GM12878 (cell line): ENCODE measurements around the gene SERINC1. TPM values are rescaled to one million over a fixed set of nuclear protein-coding genes. Genes with fewer than 3 reads are reported as not detected.
A peak's percentile ranks its signal among the peaks of the same experiment; 100 is the strongest.
"Not testable (repeated sequence)": the region's sequence is repeated elsewhere in the genome, so short reads cannot be mapped to it uniquely, and the experiment has no call there.

Experiments used
- ATAC-seq: fragments of 200-7000 bp; cut with Tn5 transposase; 3 replicates; pipeline ENCODE4 v1.9.1; 2020; ENCODE audit warnings: mild to moderate bottlenecking, moderate library complexity
- BruUV-seq: library from RNA; stranded (reverse); fragments of 400-500 nt; replicated peaks from 2 replicates; lab custom pipeline; 2021; lab: Mats Ljungman, UMichigan
- CTCF ChIA-PET: fragments of 300-600 bp; sonication (Branson Sonifier 250); formaldehyde crosslinking; extraction: SDS; loops from one replicate; lab custom pipeline; 2021; ENCODE audit warnings: inconsistent platforms; lab: Yijun Ruan, JAX
- POLR2A ChIA-PET: fragments of 350-600 bp; formaldehyde crosslinking; extraction: SDS; loops from one replicate; lab custom pipeline; 2021; ENCODE audit warnings: inconsistent platforms; lab: Charles Lee
- RAD21 ChIA-PET: fragments of 300-600 bp; sonication (Branson Sonifier 250); formaldehyde crosslinking; loops from one replicate; lab custom pipeline; 2023; ENCODE audit warnings: antibody characterized with exemption; ENCODE audit not compliant: unreplicated experiment; lab: Charles Lee
- SMC1A ChIA-PET: fragments of 300-600 bp; sonication (Branson Sonifier 250); formaldehyde crosslinking; loops from one replicate; lab custom pipeline; 2023; ENCODE audit not compliant: unreplicated experiment, uncharacterized antibody; lab: Charles Lee
- DNase-seq: peaks from one replicate; pipeline ENCODE4 v3.0.0-alpha.2; 2011; ENCODE audit warnings: low read depth, low spot score
- FAIRE-seq: peaks from 3 replicates; lab custom pipeline; 2011; peaks lifted over from hg19 to GRCh38; lab: Jason Lieb, UNC
- H2AFZ ChIP-seq: 2 replicates; pipeline ENCODE4 v1.6.0; 2011; ENCODE audit warnings: low read depth, low read length, control low read depth; ENCODE audit not compliant: control insufficient read depth
- H3K27ac ChIP-seq: 2 replicates; pipeline ENCODE4 v1.5.1; 2011; ENCODE audit warnings: control low read depth; ENCODE audit not compliant: control insufficient read depth, insufficient read depth
- H3K27me3 ChIP-seq, 2 experiments: replicated peaks in 1 of 2; 2 replicates each; pipeline versions ENCODE4 v1.6.0 to v1.6.1; 2011; ENCODE audit warnings: low read length in 1 of 2; ENCODE audit not compliant: control insufficient read depth in 2 of 2, insufficient read depth in 2 of 2
- H3K36me3 ChIP-seq, 2 experiments: 2 replicates each; pipeline ENCODE4 v1.5.1; 2011; ENCODE audit warnings: low read length in 1 of 2; ENCODE audit not compliant: control insufficient read depth in 2 of 2, insufficient read depth in 2 of 2
- H3K4me1 ChIP-seq: 2 replicates; pipeline ENCODE4 v1.6.1; 2011; ENCODE audit warnings: mild to moderate bottlenecking, low read length, moderate library complexity, mixed read lengths; ENCODE audit not compliant: control insufficient read depth, insufficient read depth
- H3K4me2 ChIP-seq: 2 replicates; pipeline ENCODE4 v1.6.0; 2011; ENCODE audit warnings: control low read depth; ENCODE audit not compliant: control insufficient read depth, insufficient read depth
- H3K4me3 ChIP-seq: fragments of 200-600 bp; sonication (generic); 2 replicates; pipeline ENCODE4 v1.5.1; 2016
- H3K79me2 ChIP-seq: 2 replicates; pipeline ENCODE4 v1.6.0; 2011; ENCODE audit warnings: low read length; ENCODE audit not compliant: control insufficient read depth, insufficient read depth
- H3K9ac ChIP-seq: 2 replicates; pipeline ENCODE4 v1.8.0; 2011; ENCODE audit warnings: low read length, control low read depth, mixed read lengths; ENCODE audit not compliant: control insufficient read depth, insufficient read depth
- H3K9me3 ChIP-seq: replicated peaks from 3 replicates; pipeline ENCODE4 v1.5.1; 2011; ENCODE audit warnings: mild to moderate bottlenecking, low read length; ENCODE audit not compliant: control insufficient read depth, insufficient read depth
- H4K20me1 ChIP-seq: 2 replicates; pipeline ENCODE4 v1.6.0; 2011; ENCODE audit not compliant: control insufficient read depth, insufficient read depth
- E2F8 ChIP-seq: fragments of 450-650 bp; IDR thresholded peaks from 2 replicates; pipeline ENCODE4 v1.6.1; 2018; ENCODE audit warnings: mild to moderate bottlenecking, low read depth, moderate library complexity; ENCODE audit not compliant: partially characterized antibody
- RB1 ChIP-seq: fragments of 450-650 bp; formaldehyde crosslinking; IDR thresholded peaks from 2 replicates; pipeline ENCODE4 v1.6.1; 2017; ENCODE audit warnings: mild to moderate bottlenecking, borderline replicate concordance
- SREBF2 ChIP-seq: IDR thresholded peaks from 2 replicates; pipeline ENCODE4 v1.6.1; 2012; ENCODE audit warnings: mild to moderate bottlenecking, low read length
- ZBTB40 ChIP-seq: fragments of 450-650 bp; IDR thresholded peaks from 2 replicates; pipeline ENCODE4 v1.6.1; 2016; ENCODE audit warnings: mild to moderate bottlenecking, moderate library complexity, borderline replicate concordance
- WGBS: methylation state at CpG from one replicate; pipeline ENCODE4 v1.1.6; 2016; ENCODE audit warnings: low lambda C conversion rate; ENCODE audit not compliant: insufficient replicate concordance, insufficient coverage; ENCODE audit errors: missing lambda C conversion rate; 5-methylcytosine and 5-hydroxymethylcytosine counted together
- in situ Hi-C: fragments of 300-500 bp; cut with MboI; formaldehyde crosslinking; loops from 9 replicates; pipeline ENCODE4 v1.14.3; 2018; ENCODE audit warnings: mixed read lengths
- intact Hi-C: fragments of 100-400 bp; cut with micrococcal nuclease; formaldehyde crosslinking; loops from one replicate; pipeline ENCODE4 v1.14.2; 2022; ENCODE audit not compliant: unreplicated experiment
- polyA plus RNA-seq, 11 experiments: library from polyadenylated mRNA; depleted of rRNA in 4 of 11; unstranded in 6 of 11; stranded (reverse) in 5 of 11; fragments of >200 nt; fragmentation: Nextera tagmentation in 4 of 11; fragmentation: Illumina TruSeq in 1 of 11; extraction: Ambion mirVana in 4 of 11; extraction: Trizol in 1 of 11; gene quantifications; 1 replicate in 1 of 11; 2 replicates in 10 of 11; pipeline versions ENCODE4 v1.2.1 to v1.2.3, GENCODE V29; 2011 to 2016; ENCODE audit warnings: inconsistent platforms in 2 of 11, missing spikeins in 2 of 11, low read depth in 1 of 11
- total RNA-seq, 4 experiments: library from RNA; depleted of rRNA in 3 of 4; stranded (reverse); fragments of >200 nt in 3 of 4; fragmentation: Illumina TruSeq in 1 of 4; extraction: Trizol in 1 of 4; gene quantifications; 2 replicates each; pipeline versions ENCODE4 v1.2.1 to v1.2.3, GENCODE V29; 2013 to 2021

The SERINC1 gene
- total and polyA plus RNA-seq, 10 of the 15 experiments (the other 5 are each of a cell fraction or from before 2014, with no cell fraction given) = 18.5 to 45.7 (median 31.1) TPM

- peak; percentile 32 for TF ChIP-seq ZBTB40
Observed at GRCh38 chr6:122472022-122472340, 374 bp upstream of the SERINC1 start (continued).

- no TSS peak for BruUV-seq
Observed at GRCh38 chr6:122461885-122462284, 9.7 kb downstream of the SERINC1 start.

GRCh38 chr6:122459865-122460416 lies 11.7 kb downstream of the SERINC1 start:
- H3K9me3 ChIP-seq, POLR2A ChIA-PET, H2AFZ ChIP-seq, RAD21 ChIA-PET, H3K4me2 ChIP-seq, H3K9ac ChIP-seq, FAIRE-seq, H3K27me3 ChIP-seq, CTCF ChIA-PET, ATAC-seq, BruUV-seq, H3K4me3 ChIP-seq, DNase-seq, H4K20me1 ChIP-seq, H3K36me3 ChIP-seq, H3K4me1 ChIP-seq, H3K27ac ChIP-seq: not testable (repeated sequence)
- in situ Hi-C loops (loop anchor here (25.0 kb wide), 1 partner anchor 1123 kb away; the partner anchor contains the start of gene TBC1D32), intact Hi-C loops (loop anchor here (5.0 kb wide), 1 partner anchor 38 kb away; no protein-coding TSS in a partner anchor)
- WGBS = 94% methylated on average over 8 of the region's 8 CpGs
- peaks cover 45% of the 10 kb centered on the region for H3K79me2 ChIP-seq
- SMC1A ChIA-PET = interaction anchor here (0.9 to 1.3 kb wide), 2 partner anchors 14 to 71 kb away, joined by 3 to 5 read pairs; no protein-coding TSS in a partner anchor

More at GRCh38 chr6:122461885-122462284, 9.7 kb downstream of the SERINC1 start:
- ChIA-PET CTCF (no interaction called here), RAD21 (no interaction called here), SMC1A (no interaction called here), POLR2A (no interaction called here)
- in situ Hi-C loops = loop anchor here (25.0 kb wide), 1 partner anchor 1125 kb away; the partner anchor contains the start of gene TBC1D32
- H3K4me1 ChIP-seq = no peaks in the 10 kb centered on the region
- no peaks in the 10 kb centered on the region for H4K20me1 ChIP-seq
- intact Hi-C loops = no loop called here
- no peak for FAIRE-seq
- no peak for DNase-seq
- ATAC-seq = no peak
- H3K79me2 ChIP-seq = peaks cover 61% of the 10 kb centered on the region
- no peaks in the 10 kb centered on the region for H3K27me3 ChIP-seq
- H3K4me2 ChIP-seq = no peak overlapping the region
- no peak overlapping the region for H3K4me3 ChIP-seq
- no peak for TF ChIP-seq RB1
- TF ChIP-seq E2F8 = no peak
- TF ChIP-seq SREBF2 = no peak
- H3K27ac ChIP-seq = no peak overlapping the region
- H3K36me3 ChIP-seq = peaks cover 0 to 13% of the 10 kb centered on the region in 2 experiments; a peak in 3 of 4 replicates
- 100% methylated on average over 2 of the region's 2 CpGs for WGBS
- no peak overlapping the region for H2AFZ ChIP-seq
- no peak overlapping the region for H3K9ac ChIP-seq
- H3K9me3 ChIP-seq = no peaks in the 10 kb centered on the region; the same call in 2 of the 3 replicates
